GM19240 (cell line): ENCODE data around the gene TBX2.
"Not testable (repeated sequence)": the region's sequence is repeated elsewhere in the genome, so short reads cannot be mapped to it uniquely, and the experiment has no call there.

Experiments used
- DNase-seq: peaks from one replicate; pipeline ENCODE4 v3.0.0; 2011; ENCODE audit warnings: low spot score; ENCODE audit not compliant: insufficient read length

TBX2 gene

DNA sequence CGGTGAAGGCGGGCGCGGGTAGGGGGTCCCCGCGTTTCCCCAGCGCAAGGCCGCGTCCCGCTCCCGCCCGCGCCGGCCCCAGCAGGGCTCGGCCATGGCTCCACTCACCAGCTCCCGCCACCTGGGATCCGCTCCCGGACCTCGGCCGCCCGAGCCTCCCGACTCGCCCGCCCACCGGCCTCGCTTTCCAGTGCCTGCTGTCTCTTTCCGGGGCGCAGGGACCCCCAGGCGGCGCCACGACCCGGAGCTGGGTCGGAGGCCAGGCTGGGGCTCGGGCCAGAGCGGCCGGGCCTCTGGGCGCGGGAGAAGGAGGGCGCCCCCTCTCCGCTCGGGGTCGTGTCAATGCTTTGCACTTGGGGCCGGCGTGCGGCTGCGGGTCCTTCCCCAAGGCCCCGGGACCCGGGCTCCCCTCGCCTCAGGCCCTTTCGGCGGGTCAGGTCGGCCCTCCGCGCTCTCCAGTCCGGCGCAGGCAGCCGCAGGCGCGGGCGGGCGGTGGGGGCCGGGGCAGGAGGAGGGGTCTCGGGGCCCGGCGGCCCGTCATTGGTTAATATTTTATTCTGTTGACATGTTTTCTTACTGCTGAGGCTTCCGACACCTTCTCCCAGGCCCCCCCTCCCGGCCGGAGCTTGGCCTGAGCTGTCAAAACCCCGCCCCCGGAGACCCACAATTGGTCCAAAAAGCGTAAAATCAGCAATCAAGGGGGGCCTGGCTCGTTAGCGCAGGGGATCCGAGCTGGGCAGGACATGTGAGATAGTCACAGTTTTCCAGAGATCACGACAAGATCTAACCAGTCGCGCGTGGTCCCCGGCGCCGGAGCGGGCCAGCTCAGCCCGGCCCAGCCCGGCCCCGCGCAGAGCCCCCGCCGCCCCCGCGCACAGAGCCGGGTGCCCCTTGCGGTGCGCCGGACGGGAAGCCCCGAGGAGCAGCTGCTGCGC, at the start of gene TBX2:
Gene TBX2, plus strand, starts transcription at position 713 of the 935 bp plus-strand sequence. CDS start 334 bp downstream, outside the sequence.
- no peak for DNase-seq

DNA sequence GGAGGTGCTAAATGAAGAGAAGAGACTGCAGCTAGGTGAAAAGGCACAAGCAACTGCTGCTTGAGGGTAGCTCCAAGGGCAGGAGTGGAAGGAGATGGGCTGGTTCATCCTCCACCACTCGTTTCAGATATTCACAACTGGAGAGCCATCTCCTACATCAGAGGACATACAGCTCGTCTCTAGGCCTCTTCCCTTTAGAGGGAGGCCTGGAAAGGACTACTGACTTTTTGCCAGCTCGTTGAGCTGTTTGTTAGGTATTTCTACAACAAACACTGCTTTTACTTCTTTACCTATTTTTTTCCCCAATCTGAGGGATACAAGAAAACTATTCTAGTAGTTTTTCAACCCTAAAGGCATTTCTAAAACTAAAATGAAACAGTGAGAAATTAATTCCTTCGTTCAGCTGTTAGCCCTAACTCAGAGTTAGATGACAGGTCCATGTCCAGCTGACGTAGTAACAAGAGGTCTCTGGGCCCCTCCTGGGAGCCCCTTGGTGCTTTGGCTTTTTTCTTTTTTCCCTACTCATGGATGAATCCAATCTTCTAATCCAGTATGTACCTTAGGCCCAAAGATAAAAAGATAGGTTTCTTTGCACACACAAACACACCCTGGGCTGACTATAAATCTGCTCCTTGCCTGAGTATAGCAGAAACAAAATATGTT, 47.8 kb upstream of the TBX2 start:
- no peak for DNase-seq

GRCh38 chr17:61352408-61352770, 47.3 kb upstream of the TBX2 start:
- no peak for DNase-seq

GRCh38 chr17:61352781-61353491, 46.7 kb upstream of the TBX2 start:
- DNase-seq: no peak

- DNase-seq: no peak
Measured at GRCh38 chr17:61353615-61354014, 46.0 kb upstream of the TBX2 start.

- no peak for DNase-seq
Measured at GRCh38 chr17:61354895-61355874, 44.5 kb upstream of the TBX2 start.

GRCh38 chr17:61357061-61357460, 42.6 kb upstream of the TBX2 start:
- DNase-seq: not testable (repeated sequence)

DNA sequence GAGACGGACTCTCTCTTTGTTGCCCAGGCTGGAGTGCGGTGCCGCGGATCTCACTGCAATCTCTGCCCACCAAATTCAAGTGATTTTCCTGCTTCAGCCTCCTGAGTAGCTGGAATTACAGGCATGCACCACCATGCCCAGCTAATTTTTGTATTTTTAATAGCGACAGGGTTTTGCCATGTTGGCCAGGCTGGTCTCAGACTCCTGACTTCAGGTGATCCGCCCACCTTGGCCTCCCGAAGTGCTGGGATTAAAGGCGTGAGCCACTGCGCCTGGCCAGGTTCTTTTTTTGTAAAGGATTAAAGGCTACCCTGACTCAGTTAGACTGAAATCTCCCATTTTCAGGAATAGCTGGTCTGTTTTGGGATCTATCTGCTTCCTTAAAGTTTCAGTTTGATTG, 40.1 kb upstream of the TBX2 start:
- not testable (repeated sequence) for DNase-seq

- no peak for DNase-seq
Measured at GRCh38 chr17:61360318-61360943, 39.2 kb upstream of the TBX2 start.

DNA sequence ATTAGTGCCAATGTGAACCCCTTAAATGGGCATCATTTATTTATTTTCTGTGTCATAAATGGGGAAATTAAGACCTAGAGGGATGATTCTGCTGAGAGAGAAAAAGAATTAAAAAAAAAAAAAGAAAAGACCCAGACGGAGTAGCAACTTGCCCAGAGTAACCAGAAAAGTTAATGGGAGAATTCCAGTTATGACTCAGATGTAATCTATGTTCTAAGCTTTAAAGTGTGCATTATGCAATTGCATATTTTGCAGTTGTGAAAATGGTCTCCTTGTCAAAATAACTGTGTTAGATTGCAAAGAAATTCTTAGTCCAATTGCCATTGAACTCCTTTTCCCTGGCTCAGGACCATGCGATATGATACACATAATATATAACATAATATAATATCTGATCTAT, 38.6 kb upstream of the TBX2 start:
- no peak for DNase-seq

GRCh38 chr17:61362396-61362795, 37.2 kb upstream of the TBX2 start:
- DNase-seq: no peak

DNA sequence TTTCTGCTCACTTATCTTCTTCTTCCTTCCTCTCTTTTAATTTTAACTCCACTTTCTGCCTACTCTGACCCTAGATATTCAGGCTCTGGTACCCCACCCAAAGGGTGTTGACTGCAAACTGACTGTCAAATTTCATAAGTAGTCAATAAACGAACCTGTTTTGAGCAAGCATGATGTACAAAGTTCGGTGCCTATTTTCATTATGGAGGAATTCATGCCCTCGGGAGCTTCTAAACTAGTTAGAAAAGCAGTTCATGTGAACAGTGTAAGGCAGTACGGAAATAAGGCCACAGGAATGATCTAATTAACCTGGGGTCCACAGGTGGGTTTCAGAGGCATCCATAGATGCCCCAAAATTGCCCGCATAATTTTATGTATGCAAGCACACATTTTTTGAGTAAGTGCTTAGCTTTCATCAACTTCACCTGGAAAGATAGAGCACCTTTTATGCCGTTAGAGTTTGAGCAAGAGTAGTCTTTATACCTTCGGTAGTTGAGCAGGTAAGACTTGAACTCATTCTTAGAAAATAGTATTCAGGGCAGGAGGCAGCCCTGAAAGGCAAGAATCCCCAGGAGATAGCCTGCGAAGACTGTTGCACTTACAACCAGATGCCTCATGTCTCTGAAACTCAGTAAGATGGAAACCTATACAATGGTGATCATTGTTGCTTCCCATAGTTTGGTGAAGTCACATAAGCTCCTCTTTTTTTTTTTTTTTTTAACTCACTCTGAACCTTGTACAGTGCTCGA, 36.6 kb upstream of the TBX2 start:
- DNase-seq: no peak

DNA sequence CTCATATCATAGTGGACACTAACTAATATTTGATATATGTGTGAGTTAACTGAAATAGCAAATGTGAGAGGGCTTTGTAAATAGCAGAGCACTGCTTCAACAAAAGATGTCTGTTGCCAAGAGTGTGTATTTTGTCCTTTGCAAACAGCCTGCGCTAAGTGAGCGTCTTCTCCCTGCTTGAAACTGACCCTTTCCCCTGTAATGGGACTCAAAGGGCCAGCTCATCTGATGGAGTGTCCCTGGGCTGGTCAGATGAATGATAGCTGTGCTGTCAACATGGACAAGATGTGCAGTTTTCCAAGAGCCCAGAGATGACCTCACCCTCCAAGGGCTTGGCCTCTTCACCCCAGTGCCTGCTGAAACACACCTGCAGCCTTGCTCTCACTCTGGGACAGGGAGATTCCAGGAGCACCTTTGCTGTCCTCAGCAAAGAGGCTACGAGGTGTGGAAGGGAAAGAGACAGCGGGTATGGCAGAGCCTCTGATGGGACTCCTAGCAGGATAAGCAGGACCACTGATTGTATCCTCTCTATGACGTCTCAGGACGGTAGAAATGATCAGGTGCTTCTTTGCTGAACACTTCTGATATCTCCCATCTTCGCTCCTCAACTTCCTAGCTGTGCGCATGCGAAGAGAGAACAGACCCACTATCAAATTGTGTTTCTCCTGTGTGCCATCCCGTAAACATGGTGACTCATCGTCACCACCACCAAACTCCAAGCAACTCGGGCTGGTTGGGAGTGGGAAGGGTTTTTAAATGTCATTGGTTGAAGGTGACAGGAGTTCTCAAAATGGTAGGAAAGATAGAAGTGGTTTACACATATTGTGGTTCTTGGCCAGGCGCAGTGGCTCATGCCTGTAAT, 35.8 kb upstream of the TBX2 start:
- no peak for DNase-seq

GRCh38 chr17:61364463-61364846, 35.2 kb upstream of the TBX2 start:
- no peak for DNase-seq

DNA sequence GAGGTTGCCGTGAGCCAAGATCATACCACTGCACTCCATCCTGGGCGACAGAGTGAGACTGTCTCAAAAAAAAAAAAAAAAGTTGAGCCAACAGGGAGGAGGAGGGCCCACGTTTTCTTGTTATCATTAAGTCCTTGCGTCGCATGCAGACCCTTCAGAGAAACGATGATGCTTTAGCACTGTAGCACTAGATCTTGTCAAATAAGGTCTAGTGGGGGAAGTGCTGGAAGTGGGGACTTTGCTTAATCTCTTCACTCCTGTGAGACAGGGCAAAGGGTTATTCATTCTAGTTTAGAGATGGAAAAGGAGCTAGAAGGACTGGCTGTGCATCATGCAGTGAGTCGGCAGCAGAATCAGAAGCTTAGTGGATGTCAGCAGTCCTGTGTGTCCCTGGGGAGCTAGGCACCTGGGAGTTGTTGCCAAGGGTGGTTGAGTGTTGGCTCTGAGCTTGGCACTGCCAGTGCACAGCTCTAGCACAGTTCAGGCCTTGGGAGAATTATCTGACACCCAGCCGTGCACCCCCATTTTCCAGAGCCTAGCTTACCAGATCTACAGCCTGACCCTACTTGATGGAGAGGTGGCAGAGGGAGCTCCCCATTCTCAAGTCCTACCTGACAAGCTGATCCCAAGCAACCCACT, 33.4 kb upstream of the TBX2 start:
- no peak for DNase-seq

GRCh38 chr17:61366715-61367413, 32.8 kb upstream of the TBX2 start:
- no peak for DNase-seq

- no peak for DNase-seq
Measured at GRCh38 chr17:61368049-61368831, 31.4 kb upstream of the TBX2 start.
